Epidermal melanocyte (primary cell): ENCODE measurements around the gene POLR2J.
"Not testable (repeated sequence)": the region's sequence is repeated elsewhere in the genome, so short reads cannot be mapped to it uniquely, and the experiment has no call there.

Experiments used
- DNase-seq: peaks from one replicate; pipeline ENCODE4 v3.0.0; 2011; ENCODE audit warnings: low spot score; ENCODE audit not compliant: insufficient read length

Gene POLR2J

GRCh38 chr7:102478314-102479208, at the start of gene POLR2J:
Gene POLR2J, minus strand, starts transcription at chr7:102478922. Its CDS starts 62 bp downstream, at chr7:102478860.
- DNase-seq, result not testable (repeated sequence)

DNA sequence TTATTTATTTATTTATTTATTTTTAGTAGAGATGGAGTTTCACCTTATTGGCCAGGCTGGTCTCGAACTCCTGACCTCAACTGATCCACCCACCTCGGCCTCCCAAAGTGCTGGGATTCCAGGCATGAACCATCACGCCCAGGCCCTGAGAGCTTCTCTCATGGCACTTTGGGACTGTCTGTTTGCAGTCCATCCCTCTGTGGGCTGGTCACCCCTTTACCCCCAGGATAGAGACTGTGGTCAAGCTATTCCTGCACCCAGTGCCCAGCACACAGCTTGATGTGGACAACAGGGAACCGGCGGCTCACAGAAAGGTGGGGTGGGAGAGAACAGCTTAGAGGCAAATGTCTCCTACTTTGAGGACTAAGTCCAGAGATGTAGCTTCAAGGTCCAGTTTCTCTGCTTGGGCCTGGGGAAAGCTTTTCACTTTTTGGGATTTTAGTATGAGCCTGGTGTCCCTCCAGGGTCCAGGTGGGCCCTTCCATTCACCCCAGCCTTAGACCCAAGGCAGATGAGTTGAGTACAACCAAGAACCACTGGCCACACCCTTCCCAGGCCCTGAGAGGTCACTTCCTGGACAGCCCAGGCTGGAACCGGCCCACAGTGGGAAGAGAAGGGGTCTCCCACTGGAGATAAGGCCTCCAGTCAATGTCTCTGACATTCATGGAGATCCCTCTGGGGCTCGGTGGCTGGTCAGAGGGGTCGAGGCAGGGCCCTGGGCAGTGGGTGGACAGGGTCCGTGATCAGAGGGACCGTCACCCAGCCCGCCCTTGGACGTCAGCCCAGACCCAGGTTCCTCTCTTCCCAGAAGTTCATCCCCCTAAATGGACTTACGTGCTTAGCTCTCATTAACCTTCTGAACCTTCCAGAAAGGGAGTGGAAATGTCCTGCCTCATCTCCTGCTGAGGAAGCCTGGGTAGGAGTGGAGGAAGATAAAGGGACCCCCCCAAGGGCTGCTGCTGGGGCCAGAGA, 49.4 kb upstream of the POLR2J start:
- not testable (repeated sequence) for DNase-seq

GRCh38 chr7:102527182-102527581, 48.5 kb upstream of the POLR2J start:
- DNase-seq, result not testable (repeated sequence)

DNA sequence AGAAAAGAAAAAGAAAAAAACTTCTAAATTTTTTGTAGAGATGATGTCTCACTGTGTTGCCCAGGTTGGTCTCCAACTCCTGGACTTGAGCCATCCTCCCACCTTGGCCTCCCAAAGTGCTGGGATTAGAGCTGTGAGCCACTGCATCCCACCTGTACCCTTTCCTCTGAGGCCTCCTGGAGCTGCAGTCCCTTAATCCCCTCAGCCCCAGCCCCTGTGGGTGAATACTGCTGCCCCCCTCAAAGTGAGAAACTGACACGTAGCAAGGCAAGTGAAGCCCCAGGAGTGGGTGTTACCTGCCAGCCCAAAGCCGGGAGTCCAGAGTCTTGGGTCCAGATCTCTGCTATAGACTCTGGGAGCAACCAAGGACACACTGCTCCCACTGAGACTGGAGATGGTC, 46.1 kb upstream of the POLR2J start:
- DNase-seq, result not testable (repeated sequence)

DNA sequence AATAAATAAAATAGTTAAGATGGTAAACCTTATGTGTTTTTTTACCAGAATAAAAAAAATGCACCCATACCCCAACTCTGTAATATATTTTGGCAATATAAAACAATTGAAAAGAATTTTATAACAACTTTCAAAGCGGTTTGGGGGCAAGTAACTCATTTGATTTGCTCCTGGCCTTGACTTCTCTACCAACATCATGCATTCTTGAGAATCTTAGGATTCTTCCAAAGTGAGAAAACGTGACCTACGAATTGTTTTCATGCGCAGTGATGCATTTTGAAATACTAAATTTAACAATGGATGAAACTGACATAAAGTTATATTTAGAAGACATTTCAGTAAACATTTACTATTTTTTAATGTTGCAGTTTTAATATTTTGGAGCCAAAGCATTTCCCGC, 42.1 kb upstream of the POLR2J start:
- not testable (repeated sequence) for DNase-seq

DNA sequence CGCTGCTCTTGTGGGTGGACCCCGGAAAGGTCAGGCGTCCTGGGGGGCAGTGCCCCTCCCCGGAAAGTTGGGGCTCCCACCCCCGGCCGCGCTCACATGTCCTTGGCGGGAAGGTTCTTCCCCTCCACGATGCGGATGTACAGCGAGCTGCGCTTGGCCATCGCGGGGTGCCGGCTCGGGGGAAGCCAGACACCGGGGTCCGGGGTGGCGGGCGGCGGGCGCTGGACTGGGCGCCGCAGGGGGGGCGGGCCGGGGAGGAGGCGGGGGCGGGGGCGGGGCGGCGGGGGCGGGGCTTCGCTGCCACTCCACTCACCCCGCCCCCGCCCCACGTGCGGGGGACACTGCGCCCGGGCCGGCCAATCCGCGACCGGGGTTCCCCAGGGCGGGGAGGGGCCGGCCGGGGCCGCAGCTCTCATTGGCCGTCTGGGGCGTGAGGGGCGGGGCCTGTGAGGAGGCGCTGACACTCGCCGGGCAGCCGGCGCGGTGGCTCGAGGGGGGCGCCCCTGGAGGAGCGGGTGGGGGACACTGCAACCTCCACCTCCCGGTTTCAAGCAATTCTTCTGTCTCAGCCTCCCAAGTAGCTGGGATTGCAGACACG, 38.9 kb upstream of the POLR2J start, which contains the start of gene RASA4B:
TSS of gene RASA4B (minus strand) at position 228 of the 598 bp plus-strand sequence. CDS start at position 161, 67 bp downstream.
- DNase-seq, result not testable (repeated sequence)

DNA sequence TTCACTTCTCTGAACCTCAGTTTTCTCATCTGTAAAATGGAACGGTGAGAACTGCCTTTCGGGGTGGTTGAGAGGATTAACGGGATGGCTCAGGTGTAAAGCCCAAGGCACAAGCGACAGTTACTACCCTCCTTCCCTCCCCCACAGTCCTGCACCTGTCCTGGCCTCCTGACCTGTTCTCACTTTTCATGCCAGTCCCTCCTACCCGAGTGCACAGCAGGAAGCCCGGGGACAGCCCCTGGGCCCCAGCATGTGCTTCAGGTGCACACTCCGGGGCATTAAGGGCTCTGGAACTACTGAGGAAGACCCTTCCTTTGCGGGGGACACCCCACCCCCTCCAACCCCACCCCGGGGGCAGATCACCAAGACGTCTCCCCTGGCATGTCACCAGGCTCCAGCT, 38.2 kb upstream of the POLR2J start:
- not testable (repeated sequence) for DNase-seq

DNA sequence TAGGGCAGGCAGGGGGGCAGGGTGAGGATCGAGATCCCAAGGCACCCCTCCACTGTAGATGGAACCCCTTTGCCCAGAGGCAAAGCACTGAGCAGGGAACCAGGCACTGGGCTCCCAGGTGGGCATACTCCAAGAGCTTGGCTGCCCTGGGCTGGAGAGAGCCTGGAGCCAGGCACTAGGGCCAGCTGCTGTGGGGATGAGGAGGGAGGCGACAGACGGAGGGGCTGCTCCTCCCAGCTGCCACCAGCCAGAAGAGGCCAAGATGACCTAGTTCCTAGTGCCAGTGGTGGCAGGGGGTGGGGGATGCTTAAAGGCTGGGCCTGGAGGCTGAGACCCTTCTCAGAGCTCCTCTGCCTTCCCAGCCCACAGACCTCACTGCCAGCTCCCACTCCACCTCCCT, 37.2 kb upstream of the POLR2J start:
- DNase-seq, result not testable (repeated sequence)

GRCh38 chr7:102514881-102515721, 36.4 kb upstream of the POLR2J start:
- not testable (repeated sequence) for DNase-seq

GRCh38 chr7:102512642-102513221, 34.0 kb upstream of the POLR2J start:
- not testable (repeated sequence) for DNase-seq

DNA sequence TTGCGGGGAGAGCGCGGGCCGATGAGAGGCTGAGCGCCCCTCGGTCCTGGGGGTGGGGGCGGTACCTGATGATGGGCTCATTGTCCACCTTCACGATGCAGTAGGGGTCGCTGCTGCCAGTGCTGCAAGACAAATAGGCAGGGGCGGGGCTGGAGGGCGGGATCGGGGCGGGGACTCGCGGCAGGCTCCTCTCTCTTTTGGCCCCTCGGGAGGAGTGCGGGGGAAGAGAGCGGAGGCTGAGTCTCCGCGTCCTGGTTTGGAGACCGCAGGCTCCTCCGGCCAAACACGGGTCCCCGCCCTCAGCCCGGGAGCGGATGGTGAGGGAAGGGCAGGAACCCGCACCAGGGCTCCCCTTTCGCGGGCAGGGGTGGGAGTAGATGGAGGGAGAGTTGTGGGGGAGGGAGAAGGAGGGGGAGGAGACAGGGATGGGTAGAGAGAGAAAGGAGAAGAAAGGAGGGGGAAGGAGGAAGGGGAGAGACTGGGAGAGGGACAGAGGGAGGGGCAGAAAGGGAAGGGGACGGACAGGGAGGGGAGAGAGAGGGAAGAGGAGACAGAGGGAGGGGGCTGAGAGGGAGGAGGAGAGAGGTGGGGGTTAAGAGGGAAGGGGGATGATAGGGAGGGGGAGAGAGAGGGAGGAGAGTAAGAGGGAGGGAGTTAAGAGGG, 33.3 kb upstream of the POLR2J start:
- DNase-seq, result not testable (repeated sequence)

GRCh38 chr7:102510575-102510974, 31.9 kb upstream of the POLR2J start:
- not testable (repeated sequence) for DNase-seq

DNA sequence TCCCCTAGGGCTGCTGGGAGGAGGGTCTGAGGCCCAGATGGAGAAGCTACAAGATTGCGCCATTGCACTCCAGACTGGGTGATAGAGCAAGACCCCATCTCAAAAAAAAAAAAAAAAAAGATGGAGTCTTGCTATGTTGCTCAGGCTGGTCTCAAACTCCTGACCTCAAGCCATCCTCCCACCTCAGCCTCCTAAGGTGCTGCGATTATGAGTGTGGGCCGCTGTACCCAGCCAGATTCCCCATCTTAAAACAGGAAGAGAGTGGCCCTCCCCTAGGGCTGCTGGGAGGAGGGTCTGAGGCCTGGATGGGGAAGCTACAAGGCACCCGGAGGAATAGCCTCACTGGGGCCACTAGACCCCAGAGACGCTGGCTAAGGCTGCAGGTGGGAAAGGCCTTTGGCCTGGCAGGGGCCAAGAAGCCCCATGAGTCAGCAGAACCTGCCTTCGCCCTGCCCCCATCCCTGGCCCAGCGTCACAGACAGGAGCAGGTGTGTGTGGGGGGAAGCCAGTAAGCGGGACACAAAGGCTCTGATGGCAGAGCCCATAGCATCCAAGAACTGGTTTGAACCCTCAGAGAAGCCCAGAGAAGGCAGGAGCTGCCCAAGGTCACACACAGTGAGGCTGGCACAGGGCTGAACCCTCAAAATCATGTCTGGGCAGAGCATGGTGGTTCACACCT, 28.8 kb upstream of the POLR2J start:
- DNase-seq, result not testable (repeated sequence)

DNA sequence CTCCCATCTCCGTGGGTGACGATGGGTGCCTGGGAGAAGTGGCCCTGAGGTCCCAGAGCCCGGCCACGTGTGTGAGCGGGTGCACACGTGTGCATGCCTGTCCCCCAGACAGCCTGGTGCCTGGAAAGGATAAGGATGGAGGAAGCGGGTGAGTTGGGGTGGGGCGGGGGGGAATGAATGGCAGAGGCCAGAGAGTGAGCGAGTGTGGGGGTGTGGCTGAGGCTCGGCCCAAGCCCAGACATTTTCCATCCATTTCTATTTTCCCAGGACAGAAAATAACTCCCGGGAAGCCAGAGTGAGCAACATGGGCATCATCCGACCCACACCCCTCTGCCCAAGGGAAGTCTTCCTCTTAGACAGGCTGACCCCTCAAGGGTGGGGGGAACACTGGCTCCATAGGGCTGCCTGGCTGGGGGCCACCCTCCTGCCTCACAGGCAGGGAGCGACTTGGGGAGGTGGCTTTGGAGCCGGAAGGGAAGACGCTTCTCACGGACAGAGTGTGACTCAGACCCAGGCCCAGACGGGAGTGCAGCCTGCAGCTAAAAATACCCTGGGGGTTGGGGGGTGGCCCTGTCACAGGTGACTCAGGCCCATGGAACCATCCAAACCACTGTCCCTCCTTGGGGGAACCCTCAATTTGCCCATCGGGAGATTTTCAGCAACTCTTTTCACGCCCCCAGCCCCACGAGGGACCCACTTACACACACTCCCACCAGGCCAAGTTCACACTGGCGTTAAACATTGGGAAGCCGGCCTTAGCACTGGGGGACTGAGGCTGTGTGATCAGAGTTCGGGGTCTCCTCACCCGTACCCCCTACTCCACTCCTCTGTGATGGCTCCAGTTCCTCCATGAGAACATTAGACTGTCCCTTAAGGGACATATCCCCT, 26.8 kb upstream of the POLR2J start:
- DNase-seq, result not testable (repeated sequence)

GRCh38 chr7:102503141-102503540, 24.4 kb upstream of the POLR2J start:
- DNase-seq, result not testable (repeated sequence)

- not testable (repeated sequence) for DNase-seq
Measured at GRCh38 chr7:102498321-102498720, 19.6 kb upstream of the POLR2J start.

- DNase-seq, result not testable (repeated sequence)
Measured at GRCh38 chr7:102497308-102497707, 18.6 kb upstream of the POLR2J start.

GRCh38 chr7:102496861-102497260, 18.1 kb upstream of the POLR2J start:
- DNase-seq, result not testable (repeated sequence)
